ENCODE results near the gene NRG3. TPM values are rescaled to one million over a fixed set of nuclear protein-coding genes. Genes with fewer than 3 reads are reported as not detected.

Gene NRG3
- total and polyA plus RNA-seq, 2 of the 8 experiments (the other 6 are each of a cell fraction or from before 2014, with no cell fraction given), result 4.2 to 5.0 TPM

DNA sequence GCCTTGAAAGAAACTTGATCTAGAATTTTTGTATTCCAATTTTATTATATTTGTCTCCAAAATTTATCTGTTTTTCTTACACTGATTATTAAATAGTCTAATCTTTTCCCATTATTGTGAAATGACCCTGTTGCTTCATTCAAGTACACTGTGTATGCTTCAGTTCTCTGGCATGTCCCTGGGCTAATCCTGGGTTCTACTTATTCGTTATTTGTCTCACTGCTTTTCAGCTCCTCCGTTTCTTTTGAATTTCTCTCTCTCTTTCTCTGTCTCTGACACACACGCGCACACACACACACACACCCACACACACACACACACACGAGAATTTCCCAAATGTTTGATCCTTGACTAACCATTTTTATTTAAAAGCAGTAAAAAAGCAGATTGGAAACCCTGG is 768.6 kb downstream of the NRG3 start:
- H3K23ac ChIP-seq (ENCODE audit: insufficient read length), result no peak overlapping the region
- ChIA-PET POLR2A (ENCODE audit: partially characterized antibody) (no interaction called here), CTCF (ENCODE audit: partially characterized antibody) (no interaction called here)
- H3K36me3 ChIP-seq (ENCODE audit: control insufficient read depth in 2 of 4, insufficient read depth in 4 of 4, low read length in 3 of 4), result no peaks in the 10 kb centered on the region
- no peaks in the 10 kb centered on the region for H3K9me3 ChIP-seq (ENCODE audit: insufficient read depth in 2 of 2, low read depth in 1 of 2, low read length in 1 of 2)
- H2BK15ac ChIP-seq (ENCODE audit: low read length), result no peak overlapping the region
- no peaks in the 10 kb centered on the region for H4K20me1 ChIP-seq (replicated peaks in 1 of 2; ENCODE audit: control insufficient read depth in 1 of 2, insufficient read depth in 2 of 2, low read length in 2 of 2)
- no peak overlapping the region for H2BK12ac ChIP-seq (ENCODE audit: low read depth, low read length)
- no peak overlapping the region for H2AFZ ChIP-seq (ENCODE audit: low read length)
- no peaks in the 10 kb centered on the region for H3K79me1 ChIP-seq (ENCODE audit: low read depth, low read length)
- no peak for FAIRE-seq
- no peak overlapping the region for H3K14ac ChIP-seq (ENCODE audit: insufficient read length)
- no peak overlapping the region for H2BK20ac ChIP-seq (ENCODE audit: low read length)
- WGBS, 2 experiments (ENCODE audit: extremely low coverage in 1 of 2, insufficient coverage in 1 of 2, insufficient read length in 1 of 2, insufficient replicate concordance in 2 of 2, low coverage in 1 of 2, low lambda C conversion rate in 2 of 2, missing lambda C conversion rate in 1 of 2), result 92% methylated on average over 5 of the region's 5 CpGs; no CpG with 5 or more reads in 1 of the 2 experiments
- H3K79me2 ChIP-seq (ENCODE audit: control insufficient read depth in 1 of 2, insufficient read depth in 2 of 2, low read length in 2 of 2), result no peaks in the 10 kb centered on the region
- H3K9ac ChIP-seq (replicated peaks in 1 of 4; ENCODE audit: extremely low read depth in 1 of 4, low read depth in 3 of 4, low read length in 3 of 4), result no peak overlapping the region
- TF ChIP-seq SRF (IDR thresholded peaks at IDR 0.05; ENCODE audit: low read depth, low read length) (no peak), SIX5 (IDR thresholded peaks at IDR 0.05; ENCODE audit: low read depth, low read length) (no peak), CTCF (IDR thresholded peaks at IDR 0.05; ENCODE audit: control extremely low read depth in 1 of 3, insufficient read depth in 1 of 3, low read depth in 1 of 3, low read length in 3 of 3) (no peak), JUND (IDR thresholded peaks at IDR 0.05; ENCODE audit: low read length) (no peak), SIN3A (conservative IDR thresholded peaks at IDR 0.05 in 1 of 2, IDR thresholded peaks at IDR 0.05 in 1 of 2; ENCODE audit: low read depth in 1 of 2, low read length in 2 of 2) (no peak)
- TF ChIP-seq, protein P1, sequence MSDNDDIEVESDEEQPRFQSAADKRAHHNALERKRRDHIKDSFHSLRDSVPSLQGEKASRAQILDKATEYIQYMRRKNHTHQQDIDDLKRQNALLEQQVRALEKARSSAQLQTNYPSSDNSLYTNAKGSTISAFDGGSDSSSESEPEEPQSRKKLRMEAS (IDR thresholded peaks at IDR 0.05), result no peak
- no peaks in the 10 kb centered on the region for H3K23me2 ChIP-seq (ENCODE audit: low read depth, low read length)
- no peak for DNase-seq (ENCODE audit: low read depth in 1 of 2, low spot score in 2 of 2)
- H3K4ac ChIP-seq (replicated peaks; ENCODE audit: insufficient read length, low read depth, low read length), result no peak overlapping the region
- H3K27ac ChIP-seq (ENCODE audit: low read depth, low read length), result no peak overlapping the region
- H4K5ac ChIP-seq (ENCODE audit: insufficient read length, low read depth, low read length), result no peak overlapping the region
- no peak overlapping the region for H3K18ac ChIP-seq (ENCODE audit: extremely low read depth, low read length)
- H2BK5ac ChIP-seq (ENCODE audit: low read depth, low read length), result no peak overlapping the region
- H3K27me3 ChIP-seq (replicated peaks in 1 of 4; ENCODE audit: control insufficient read depth in 3 of 4, extremely low read depth in 1 of 4, insufficient read depth in 3 of 4, low read length in 3 of 4), result no peaks in the 10 kb centered on the region
- H4K91ac ChIP-seq (replicated peaks; ENCODE audit: insufficient read length, low read length), result no peak overlapping the region
- no peak overlapping the region for H3K4me3 ChIP-seq (ENCODE audit: extremely low read depth in 1 of 4, insufficient read depth in 2 of 4, low read depth in 3 of 4, low read length in 4 of 4)
- H4K8ac ChIP-seq (ENCODE audit: extremely low read depth, insufficient read depth, low read length), result no peak overlapping the region
- peaks cover 0 to 3% (median 1%) of the 10 kb centered on the region in 4 experiments; a peak in 2 of 7 replicates for H3K4me1 ChIP-seq (replicated peaks in 1 of 4; ENCODE audit: control insufficient read depth in 3 of 4, insufficient read depth in 4 of 4, low read length in 3 of 4)
- no peak overlapping the region for H2BK120ac ChIP-seq (replicated peaks; ENCODE audit: low read depth, low read length)
- no peak overlapping the region for H3K56ac ChIP-seq (replicated peaks; ENCODE audit: insufficient read length, low read depth, low read length)
- no peak overlapping the region for H2AK5ac ChIP-seq (ENCODE audit: low read depth, low read length)
- H3K4me2 ChIP-seq (ENCODE audit: insufficient read depth in 1 of 2, low read depth in 2 of 2, low read length in 2 of 2), result no peak overlapping the region
